ENCODE measurements around the gene ANKRD42.

ANKRD42 gene

DNA sequence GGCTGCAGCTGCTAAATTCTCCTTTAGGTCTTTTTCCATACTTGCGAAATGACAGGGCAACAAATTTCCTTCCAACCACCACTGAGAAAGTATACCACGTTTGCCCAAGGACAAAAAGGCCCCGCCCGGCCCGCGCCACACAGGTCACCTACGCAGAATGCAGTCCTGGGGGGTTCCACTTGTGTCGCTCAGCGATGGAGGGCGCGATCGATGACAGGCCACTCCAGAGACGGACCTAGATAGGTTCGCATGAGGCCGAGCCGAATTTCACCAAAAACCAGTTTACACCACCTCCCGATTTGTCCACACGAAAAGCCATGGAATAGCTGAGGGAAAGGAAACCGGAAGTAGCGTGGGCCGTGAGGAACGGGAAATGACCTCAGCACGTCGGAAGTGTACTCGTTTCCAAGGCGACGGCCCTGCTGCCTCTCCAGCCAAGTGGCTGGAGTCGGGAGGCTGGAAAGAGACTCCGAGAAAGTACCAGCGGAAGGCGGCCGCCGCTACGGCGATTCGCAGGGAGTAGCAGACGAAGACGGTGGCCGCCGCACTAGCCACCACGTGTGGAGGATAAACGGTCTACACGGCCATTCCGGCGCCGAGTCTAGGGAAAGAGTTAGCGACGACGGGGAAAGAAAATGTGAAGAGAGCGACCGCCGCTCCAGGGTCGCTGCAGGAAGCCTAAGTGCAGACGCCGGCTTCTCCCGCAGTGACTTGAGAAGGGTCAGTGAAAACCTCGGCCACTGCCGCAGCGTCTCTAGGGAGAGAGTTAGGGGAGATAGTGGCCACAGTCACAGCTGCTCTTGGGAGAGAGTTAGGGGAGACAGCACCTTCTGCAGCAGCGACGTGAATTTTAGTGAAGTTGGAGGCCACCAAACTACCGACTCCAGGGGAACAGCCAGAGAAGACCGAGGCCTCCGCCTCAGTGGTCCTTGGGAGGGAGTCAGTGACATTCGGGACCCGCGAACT is at the start of gene ANKRD42:
Gene ANKRD42 (plus strand): TSS at position 398 of the 966 bp plus-strand sequence. CDS start 959 bp downstream, outside the sequence.
- in situ Hi-C loops (cut with HindIII; ENCODE audit: low sequenced_read_pairs) = no loop called here
- TF ChIP-seq, protein P1, sequence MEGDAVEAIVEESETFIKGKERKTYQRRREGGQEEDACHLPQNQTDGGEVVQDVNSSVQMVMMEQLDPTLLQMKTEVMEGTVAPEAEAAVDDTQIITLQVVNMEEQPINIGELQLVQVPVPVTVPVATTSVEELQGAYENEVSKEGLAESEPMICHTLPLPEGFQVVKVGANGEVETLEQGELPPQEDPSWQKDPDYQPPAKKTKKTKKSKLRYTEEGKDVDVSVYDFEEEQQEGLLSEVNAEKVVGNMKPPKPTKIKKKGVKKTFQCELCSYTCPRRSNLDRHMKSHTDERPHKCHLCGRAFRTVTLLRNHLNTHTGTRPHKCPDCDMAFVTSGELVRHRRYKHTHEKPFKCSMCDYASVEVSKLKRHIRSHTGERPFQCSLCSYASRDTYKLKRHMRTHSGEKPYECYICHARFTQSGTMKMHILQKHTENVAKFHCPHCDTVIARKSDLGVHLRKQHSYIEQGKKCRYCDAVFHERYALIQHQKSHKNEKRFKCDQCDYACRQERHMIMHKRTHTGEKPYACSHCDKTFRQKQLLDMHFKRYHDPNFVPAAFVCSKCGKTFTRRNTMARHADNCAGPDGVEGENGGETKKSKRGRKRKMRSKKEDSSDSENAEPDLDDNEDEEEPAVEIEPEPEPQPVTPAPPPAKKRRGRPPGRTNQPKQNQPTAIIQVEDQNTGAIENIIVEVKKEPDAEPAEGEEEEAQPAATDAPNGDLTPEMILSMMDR (IDR thresholded peaks at IDR 0.05; ENCODE audit: low read depth, low read length, missing control alignments) = no peak

DNA sequence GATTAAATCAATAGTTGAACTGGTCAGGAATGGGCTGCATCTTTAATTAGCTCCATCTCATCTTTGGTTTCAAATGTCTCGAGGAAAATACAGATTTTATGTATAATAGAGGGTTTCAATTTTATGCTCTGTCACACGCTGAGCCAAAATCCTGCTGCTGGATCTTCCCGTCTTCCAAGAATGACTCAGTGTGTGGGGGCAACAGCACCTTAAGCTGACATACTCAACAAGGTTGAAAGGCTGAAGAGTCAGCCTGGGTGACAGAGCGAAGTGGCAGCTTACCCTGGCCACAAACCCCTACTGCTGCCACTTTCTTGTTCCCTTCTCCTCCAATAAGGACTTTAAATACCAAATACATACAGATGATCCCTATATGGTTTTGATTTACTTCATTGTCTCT is 45.6 kb upstream of the ANKRD42 start:
- in situ Hi-C loops (cut with HindIII; ENCODE audit: low sequenced_read_pairs) = no loop called here
- no peak overlapping the region for H3K4me3 ChIP-seq (ENCODE audit: low read depth, low read length)
- no peak for DNase-seq (ENCODE audit: low read depth)
- TF ChIP-seq, protein P1 (IDR thresholded peaks at IDR 0.05; ENCODE audit: low read depth, low read length, missing control alignments) = no peak

More for the DNA sequence above, at the start of gene ANKRD42:
- H3K4me3 ChIP-seq (ENCODE audit: low read depth, low read length) = peak within 1 kb of the TSS; percentile 84
- peak; percentile 88 for DNase-seq (ENCODE audit: low read depth)

DNA sequence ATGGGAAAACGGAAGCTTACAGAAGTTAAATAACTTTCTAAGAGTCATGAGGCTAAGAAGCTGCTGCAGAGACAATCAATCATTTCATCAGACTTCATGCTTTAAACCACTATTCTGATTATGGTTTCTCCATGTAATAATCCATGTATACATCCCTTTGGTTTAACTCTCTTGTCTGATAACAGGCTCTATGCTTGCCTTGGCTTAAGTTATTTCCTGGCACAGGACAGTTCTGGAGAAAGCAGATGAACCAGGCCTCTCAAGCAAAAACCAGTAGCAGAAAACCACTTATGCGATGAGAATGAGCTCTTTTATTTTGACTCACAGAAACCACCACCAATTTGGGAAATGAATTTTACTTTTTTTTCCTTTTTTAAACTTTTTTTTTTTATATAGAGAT is 43.1 kb upstream of the ANKRD42 start:
- DNase-seq (ENCODE audit: low read depth) = no peak
- TF ChIP-seq, protein P1 (IDR thresholded peaks at IDR 0.05; ENCODE audit: low read depth, low read length, missing control alignments) = no peak
- no peak overlapping the region for H3K4me3 ChIP-seq (ENCODE audit: low read depth, low read length)
- in situ Hi-C loops (cut with HindIII; ENCODE audit: low sequenced_read_pairs) = no loop called here

DNA sequence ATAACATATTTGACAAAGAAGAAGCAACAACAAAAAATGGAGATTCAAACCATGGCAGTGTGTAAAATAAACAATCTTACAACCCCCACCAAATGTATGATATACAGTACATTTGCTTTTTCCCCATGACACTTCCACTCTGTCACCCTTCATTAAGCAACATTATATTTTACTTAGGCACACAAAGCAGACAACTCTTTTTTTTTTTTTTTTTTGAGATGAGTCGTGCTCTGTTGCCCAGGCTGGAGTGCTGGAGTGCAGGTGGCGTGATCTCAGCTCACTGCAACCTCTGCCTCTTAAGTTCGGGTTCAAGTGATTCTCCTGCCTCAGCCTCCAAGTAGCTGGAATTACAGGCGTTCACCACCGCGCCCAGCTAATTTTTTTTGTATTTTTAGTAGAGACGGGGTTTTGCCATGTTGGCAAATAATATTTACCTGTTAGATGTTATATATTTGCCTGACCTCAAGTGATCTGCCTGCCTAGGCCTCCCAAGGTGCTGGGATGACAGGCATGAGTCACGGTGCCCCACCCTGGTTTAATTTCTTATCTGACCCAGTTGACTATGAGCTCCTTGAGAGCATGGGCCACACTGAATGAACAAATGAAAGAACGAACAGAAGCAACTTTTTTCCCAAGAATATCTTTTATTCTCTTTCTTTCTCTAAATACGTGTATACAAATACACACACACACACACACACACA is 42.1 kb upstream of the ANKRD42 start:
- TF ChIP-seq, protein P1 (IDR thresholded peaks at IDR 0.05; ENCODE audit: low read depth, low read length, missing control alignments) = no peak
- no peak overlapping the region for H3K4me3 ChIP-seq (ENCODE audit: low read depth, low read length)
- in situ Hi-C loops (cut with HindIII; ENCODE audit: low sequenced_read_pairs) = no loop called here
- DNase-seq (ENCODE audit: low read depth) = no peak

DNA sequence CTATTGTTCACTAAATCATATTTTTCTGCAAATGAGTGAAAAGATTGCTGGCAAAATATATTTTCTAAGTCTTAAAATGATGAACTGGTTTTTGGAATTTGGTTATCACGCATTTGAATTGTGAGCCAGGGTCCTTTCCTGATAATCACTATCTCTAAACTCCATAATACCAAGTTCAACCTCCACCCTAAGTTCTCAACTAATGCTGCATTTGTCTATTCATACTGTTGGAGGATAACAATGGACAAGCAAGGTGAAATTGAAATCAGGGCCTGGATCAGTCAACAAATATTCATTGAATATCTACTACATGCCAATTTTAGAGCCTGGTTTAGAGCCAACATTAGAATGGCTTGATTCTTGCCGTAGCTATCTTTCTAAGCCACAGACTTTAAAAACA is 41.2 kb upstream of the ANKRD42 start:
- in situ Hi-C loops (cut with HindIII; ENCODE audit: low sequenced_read_pairs) = no loop called here
- H3K4me3 ChIP-seq (ENCODE audit: low read depth, low read length) = no peak overlapping the region
- TF ChIP-seq, protein P1 (IDR thresholded peaks at IDR 0.05; ENCODE audit: low read depth, low read length, missing control alignments) = no peak
- no peak for DNase-seq (ENCODE audit: low read depth)

DNA sequence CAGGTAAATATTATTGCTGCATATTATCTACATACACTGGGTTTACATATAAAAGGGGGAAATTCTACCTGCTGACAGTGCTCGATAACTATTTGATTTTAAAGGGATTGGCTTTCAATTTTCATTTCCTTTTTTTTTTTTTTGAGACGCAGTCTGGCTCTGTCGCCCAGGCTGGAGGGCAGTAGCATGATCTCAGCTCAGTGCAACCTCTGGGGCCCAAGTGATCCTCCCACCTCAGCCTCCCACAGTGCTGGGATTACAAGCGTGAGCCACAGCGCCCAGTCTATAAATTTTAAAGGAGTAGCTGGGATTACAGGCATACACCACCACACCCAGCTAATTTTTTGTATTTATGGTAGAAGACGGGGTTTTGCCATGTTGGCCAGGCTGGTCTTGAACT is 39.7 kb upstream of the ANKRD42 start:
- no peak for DNase-seq (ENCODE audit: low read depth)
- TF ChIP-seq, protein P1 (IDR thresholded peaks at IDR 0.05; ENCODE audit: low read depth, low read length, missing control alignments) = no peak
- no peak overlapping the region for H3K4me3 ChIP-seq (ENCODE audit: low read depth, low read length)
- in situ Hi-C loops (cut with HindIII; ENCODE audit: low sequenced_read_pairs) = no loop called here

Data from astrocyte of the cerebellum (primary cell).